ENCODE data around the gene UMAD1. TPM values are rescaled to one million over a fixed set of nuclear protein-coding genes. Genes with fewer than 3 reads are reported as not detected.

UMAD1 gene
- total and polyA plus RNA-seq, 2 experiments from 2014 or later: 8.4 to 12.4 TPM

DNA sequence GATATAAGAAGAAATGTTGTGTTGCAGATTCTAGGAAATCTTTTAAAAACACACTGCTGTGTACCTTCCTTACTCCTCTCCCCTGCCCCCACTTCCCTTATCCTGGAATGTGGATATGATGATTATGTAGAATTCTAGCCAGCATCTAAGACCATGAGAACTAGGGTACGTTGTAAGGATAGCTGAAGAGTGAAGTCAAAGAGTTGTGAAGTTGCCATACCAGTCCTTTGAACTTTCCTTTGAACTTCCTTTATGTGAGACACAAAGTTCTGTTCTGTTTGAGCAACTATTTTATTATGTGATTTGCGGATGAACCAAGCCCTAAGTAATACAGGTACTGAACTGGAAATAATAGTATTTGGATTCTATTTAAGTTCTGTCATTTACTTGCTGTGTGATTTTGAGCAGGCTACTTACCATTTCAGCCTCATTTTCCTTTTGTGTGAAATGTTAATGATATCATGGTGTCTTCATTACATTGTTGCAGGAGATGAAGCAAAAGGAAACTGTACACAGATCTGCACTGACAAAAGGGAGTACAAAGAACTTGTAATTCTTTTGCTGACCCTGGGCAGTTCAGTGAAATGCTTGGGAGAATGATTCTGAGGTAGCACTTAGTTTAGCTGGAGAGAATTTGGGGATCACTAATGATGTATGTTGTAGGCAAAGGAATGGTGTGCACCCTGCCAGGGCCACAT lies 46.4 kb downstream of the UMAD1 start:
- TF ChIP-seq, protein P1, sequence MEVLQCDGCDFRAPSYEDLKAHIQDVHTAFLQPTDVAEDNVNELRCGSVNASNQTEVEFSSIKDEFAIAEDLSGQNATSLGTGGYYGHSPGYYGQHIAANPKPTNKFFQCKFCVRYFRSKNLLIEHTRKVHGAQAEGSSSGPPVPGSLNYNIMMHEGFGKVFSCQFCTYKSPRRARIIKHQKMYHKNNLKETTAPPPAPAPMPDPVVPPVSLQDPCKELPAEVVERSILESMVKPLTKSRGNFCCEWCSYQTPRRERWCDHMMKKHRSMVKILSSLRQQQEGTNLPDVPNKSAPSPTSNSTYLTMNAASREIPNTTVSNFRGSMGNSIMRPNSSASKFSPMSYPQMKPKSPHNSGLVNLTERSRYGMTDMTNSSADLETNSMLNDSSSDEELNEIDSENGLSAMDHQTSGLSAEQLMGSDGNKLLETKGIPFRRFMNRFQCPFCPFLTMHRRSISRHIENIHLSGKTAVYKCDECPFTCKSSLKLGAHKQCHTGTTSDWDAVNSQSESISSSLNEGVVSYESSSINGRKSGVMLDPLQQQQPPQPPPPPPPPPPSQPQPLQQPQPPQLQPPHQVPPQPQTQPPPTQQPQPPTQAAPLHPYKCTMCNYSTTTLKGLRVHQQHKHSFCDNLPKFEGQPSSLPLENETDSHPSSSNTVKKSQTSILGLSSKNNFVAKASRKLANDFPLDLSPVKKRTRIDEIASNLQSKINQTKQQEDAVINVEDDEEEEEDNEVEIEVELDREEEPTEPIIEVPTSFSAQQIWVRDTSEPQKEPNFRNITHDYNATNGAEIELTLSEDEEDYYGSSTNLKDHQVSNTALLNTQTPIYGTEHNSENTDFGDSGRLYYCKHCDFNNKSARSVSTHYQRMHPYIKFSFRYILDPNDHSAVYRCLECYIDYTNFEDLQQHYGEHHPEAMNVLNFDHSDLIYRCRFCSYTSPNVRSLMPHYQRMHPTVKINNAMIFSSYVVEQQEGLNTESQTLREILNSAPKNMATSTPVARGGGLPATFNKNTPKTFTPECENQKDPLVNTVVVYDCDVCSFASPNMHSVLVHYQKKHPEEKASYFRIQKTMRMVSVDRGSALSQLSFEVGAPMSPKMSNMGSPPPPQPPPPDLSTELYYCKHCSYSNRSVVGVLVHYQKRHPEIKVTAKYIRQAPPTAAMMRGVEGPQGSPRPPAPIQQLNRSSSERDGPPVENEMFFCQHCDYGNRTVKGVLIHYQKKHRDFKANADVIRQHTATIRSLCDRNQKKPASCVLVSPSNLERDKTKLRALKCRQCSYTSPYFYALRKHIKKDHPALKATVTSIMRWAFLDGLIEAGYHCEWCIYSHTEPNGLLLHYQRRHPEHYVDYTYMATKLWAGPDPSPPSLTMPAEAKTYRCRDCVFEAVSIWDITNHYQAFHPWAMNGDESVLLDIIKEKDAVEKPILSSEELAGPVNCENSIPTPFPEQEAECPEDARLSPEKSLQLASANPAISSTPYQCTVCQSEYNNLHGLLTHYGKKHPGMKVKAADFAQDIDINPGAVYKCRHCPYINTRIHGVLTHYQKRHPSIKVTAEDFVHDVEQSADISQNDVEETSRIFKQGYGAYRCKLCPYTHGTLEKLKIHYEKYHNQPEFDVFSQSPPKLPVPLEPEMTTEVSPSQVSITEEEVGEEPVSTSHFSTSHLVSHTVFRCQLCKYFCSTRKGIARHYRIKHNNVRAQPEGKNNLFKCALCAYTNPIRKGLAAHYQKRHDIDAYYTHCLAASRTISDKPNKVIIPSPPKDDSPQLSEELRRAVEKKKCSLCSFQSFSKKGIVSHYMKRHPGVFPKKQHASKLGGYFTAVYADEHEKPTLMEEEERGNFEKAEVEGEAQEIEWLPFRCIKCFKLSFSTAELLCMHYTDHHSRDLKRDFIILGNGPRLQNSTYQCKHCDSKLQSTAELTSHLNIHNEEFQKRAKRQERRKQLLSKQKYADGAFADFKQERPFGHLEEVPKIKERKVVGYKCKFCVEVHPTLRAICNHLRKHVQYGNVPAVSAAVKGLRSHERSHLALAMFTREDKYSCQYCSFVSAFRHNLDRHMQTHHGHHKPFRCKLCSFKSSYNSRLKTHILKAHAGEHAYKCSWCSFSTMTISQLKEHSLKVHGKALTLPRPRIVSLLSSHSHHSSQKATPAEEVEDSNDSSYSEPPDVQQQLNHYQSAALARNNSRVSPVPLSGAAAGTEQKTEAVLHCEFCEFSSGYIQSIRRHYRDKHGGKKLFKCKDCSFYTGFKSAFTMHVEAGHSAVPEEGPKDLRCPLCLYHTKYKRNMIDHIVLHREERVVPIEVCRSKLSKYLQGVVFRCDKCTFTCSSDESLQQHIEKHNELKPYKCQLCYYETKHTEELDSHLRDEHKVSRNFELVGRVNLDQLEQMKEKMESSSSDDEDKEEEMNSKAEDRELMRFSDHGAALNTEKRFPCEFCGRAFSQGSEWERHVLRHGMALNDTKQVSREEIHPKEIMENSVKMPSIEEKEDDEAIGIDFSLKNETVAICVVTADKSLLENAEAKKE (CRISPR knock-in tag; IDR thresholded peaks at IDR 0.05): no peak
- no peak for TF ChIP-seq ZNF331 (CRISPR knock-in tag; IDR thresholded peaks at IDR 0.05; ENCODE audit: low read depth)
- TF ChIP-seq EZH2phosphoT487 (IDR thresholded peaks at IDR 0.05; ENCODE audit: unreplicated experiment): no peak
- TF ChIP-seq CREB1 (CRISPR knock-in tag; IDR thresholded peaks at IDR 0.05; ENCODE audit: low read depth): no peak
- TF ChIP-seq, protein P2, sequence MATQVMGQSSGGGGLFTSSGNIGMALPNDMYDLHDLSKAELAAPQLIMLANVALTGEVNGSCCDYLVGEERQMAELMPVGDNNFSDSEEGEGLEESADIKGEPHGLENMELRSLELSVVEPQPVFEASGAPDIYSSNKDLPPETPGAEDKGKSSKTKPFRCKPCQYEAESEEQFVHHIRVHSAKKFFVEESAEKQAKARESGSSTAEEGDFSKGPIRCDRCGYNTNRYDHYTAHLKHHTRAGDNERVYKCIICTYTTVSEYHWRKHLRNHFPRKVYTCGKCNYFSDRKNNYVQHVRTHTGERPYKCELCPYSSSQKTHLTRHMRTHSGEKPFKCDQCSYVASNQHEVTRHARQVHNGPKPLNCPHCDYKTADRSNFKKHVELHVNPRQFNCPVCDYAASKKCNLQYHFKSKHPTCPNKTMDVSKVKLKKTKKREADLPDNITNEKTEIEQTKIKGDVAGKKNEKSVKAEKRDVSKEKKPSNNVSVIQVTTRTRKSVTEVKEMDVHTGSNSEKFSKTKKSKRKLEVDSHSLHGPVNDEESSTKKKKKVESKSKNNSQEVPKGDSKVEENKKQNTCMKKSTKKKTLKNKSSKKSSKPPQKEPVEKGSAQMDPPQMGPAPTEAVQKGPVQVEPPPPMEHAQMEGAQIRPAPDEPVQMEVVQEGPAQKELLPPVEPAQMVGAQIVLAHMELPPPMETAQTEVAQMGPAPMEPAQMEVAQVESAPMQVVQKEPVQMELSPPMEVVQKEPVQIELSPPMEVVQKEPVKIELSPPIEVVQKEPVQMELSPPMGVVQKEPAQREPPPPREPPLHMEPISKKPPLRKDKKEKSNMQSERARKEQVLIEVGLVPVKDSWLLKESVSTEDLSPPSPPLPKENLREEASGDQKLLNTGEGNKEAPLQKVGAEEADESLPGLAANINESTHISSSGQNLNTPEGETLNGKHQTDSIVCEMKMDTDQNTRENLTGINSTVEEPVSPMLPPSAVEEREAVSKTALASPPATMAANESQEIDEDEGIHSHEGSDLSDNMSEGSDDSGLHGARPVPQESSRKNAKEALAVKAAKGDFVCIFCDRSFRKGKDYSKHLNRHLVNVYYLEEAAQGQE (IDR thresholded peaks at IDR 0.05; ENCODE audit: unreplicated experiment): no peak
- no peak for TF ChIP-seq EZH2 (IDR thresholded peaks at IDR 0.05; ENCODE audit: low read depth, unreplicated experiment)
- no peak for TF ChIP-seq POLR2AphosphoS5 (IDR thresholded peaks at IDR 0.05; ENCODE audit: low read depth)
- no peak for TF ChIP-seq JUNB (IDR thresholded peaks at IDR 0.05; ENCODE audit: unreplicated experiment)
- TF ChIP-seq ZNF114 (CRISPR knock-in tag; IDR thresholded peaks at IDR 0.05): no peak
- TF ChIP-seq STAT1 (IDR thresholded peaks at IDR 0.05; ENCODE audit: unreplicated experiment): no peak
- TF ChIP-seq, protein P3, sequence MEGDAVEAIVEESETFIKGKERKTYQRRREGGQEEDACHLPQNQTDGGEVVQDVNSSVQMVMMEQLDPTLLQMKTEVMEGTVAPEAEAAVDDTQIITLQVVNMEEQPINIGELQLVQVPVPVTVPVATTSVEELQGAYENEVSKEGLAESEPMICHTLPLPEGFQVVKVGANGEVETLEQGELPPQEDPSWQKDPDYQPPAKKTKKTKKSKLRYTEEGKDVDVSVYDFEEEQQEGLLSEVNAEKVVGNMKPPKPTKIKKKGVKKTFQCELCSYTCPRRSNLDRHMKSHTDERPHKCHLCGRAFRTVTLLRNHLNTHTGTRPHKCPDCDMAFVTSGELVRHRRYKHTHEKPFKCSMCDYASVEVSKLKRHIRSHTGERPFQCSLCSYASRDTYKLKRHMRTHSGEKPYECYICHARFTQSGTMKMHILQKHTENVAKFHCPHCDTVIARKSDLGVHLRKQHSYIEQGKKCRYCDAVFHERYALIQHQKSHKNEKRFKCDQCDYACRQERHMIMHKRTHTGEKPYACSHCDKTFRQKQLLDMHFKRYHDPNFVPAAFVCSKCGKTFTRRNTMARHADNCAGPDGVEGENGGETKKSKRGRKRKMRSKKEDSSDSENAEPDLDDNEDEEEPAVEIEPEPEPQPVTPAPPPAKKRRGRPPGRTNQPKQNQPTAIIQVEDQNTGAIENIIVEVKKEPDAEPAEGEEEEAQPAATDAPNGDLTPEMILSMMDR (conservative IDR thresholded peaks at IDR 0.05; ENCODE audit: low read depth in 2 of 2): no peak
- TF ChIP-seq NANOG (IDR thresholded peaks at IDR 0.05; ENCODE audit: borderline replicate concordance): no peak
- TF ChIP-seq, protein P4, sequence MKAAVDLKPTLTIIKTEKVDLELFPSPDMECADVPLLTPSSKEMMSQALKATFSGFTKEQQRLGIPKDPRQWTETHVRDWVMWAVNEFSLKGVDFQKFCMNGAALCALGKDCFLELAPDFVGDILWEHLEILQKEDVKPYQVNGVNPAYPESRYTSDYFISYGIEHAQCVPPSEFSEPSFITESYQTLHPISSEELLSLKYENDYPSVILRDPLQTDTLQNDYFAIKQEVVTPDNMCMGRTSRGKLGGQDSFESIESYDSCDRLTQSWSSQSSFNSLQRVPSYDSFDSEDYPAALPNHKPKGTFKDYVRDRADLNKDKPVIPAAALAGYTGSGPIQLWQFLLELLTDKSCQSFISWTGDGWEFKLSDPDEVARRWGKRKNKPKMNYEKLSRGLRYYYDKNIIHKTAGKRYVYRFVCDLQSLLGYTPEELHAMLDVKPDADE (IDR thresholded peaks at IDR 0.05): no peak
- DNase-seq (ENCODE audit: low spot score) (no peak), ATAC-seq (no peak)
- Histone ChIP-seq H3F3A (replicated peaks; ENCODE audit: low read depth) (no peaks in the 10 kb centered on the region), H3K36me3 (ENCODE audit: insufficient read depth) (no peaks in the 10 kb centered on the region), H3K27ac (ENCODE audit: low read depth) (no peak overlapping the region), H3K9me2 (ENCODE audit: insufficient read depth) (no peaks in the 10 kb centered on the region), H3K79me2 (replicated peaks; ENCODE audit: insufficient read depth) (no peaks in the 10 kb centered on the region), H2AFZ (no peak overlapping the region), H3K4me3 (no peak overlapping the region), H3K4me2 (no peak overlapping the region), H4K20me1 (replicated peaks; ENCODE audit: insufficient read depth) (no peaks in the 10 kb centered on the region), H3K4me1 (ENCODE audit: insufficient read depth) (no peaks in the 10 kb centered on the region), H3K27me3 (ENCODE audit: insufficient read depth) (no peaks in the 10 kb centered on the region)
- H3K4me1 Mint-ChIP-seq: peaks cover 6% of the 10 kb centered on the region; the same call in 2 of the 3 replicates
- H3K27me3 Mint-ChIP-seq (ENCODE audit: insufficient read depth, low read depth, poor library complexity): no peaks in the 10 kb centered on the region
- H3K9me3 Mint-ChIP-seq: no peaks in the 10 kb centered on the region
- no peak overlapping the region for H3K4me3 Mint-ChIP-seq
- no peaks in the 10 kb centered on the region for H3K36me3 Mint-ChIP-seq (ENCODE audit: low read depth)
- H3K27ac Mint-ChIP-seq: no peak overlapping the region
